Neural progenitor cell (in vitro differentiated cells): ENCODE measurements around the gene ENPP6. TPM values are rescaled to one million over a fixed set of nuclear protein-coding genes. Genes with fewer than 3 reads are reported as not detected.

Experiments used
- DNase-seq: peaks from one replicate; pipeline ENCODE4 v3.0.0-alpha.2; 2016; ENCODE audit warnings: low spot score
- H2AFZ ChIP-seq: fragments of 200-600 bp; sonication (generic); replicated peaks from 2 replicates; pipeline ENCODE4 v1.6.1; 2016; ENCODE audit warnings: antibody characterized with exemption
- H3F3A ChIP-seq: fragments of 200-600 bp; sonication (generic); 2 replicates; pipeline ENCODE4 v1.6.1; 2016; ENCODE audit warnings: antibody characterized with exemption, low read depth
- H3K27ac ChIP-seq: fragments of 200-600 bp; sonication (generic); 2 replicates; pipeline ENCODE4 v1.5.1; 2016; ENCODE audit warnings: mild to moderate bottlenecking
- H3K27me3 ChIP-seq: fragments of 200-600 bp; sonication (generic); 2 replicates; pipeline ENCODE4 v1.6.1; 2016; ENCODE audit warnings: mild to moderate bottlenecking, moderate library complexity
- H3K36me3 ChIP-seq: fragments of 200-600 bp; sonication (generic); 2 replicates; pipeline ENCODE4 v1.5.1; 2016
- H3K4me1 ChIP-seq: fragments of 200-600 bp; sonication (generic); 2 replicates; pipeline ENCODE4 v1.6.1; 2016; ENCODE audit warnings: mixed run types
- H3K4me2 ChIP-seq: fragments of 200-600 bp; sonication (generic); 2 replicates; pipeline ENCODE4 v1.6.1; 2016
- H3K4me3 ChIP-seq: fragments of 200-600 bp; sonication (generic); 2 replicates; pipeline ENCODE4 v1.5.1; 2016
- H3K79me2 ChIP-seq: fragments of 200-600 bp; sonication (generic); 2 replicates; pipeline ENCODE4 v1.6.1; 2016; ENCODE audit warnings: low read depth
- H3K9ac ChIP-seq: fragments of 200-600 bp; sonication (generic); 2 replicates; pipeline ENCODE4 v1.6.1; 2016
- H3K9me3 ChIP-seq: fragments of 200-600 bp; sonication (generic); 2 replicates; pipeline ENCODE4 v1.5.1; 2016; ENCODE audit warnings: low read depth
- H4K20me1 ChIP-seq: fragments of 200-600 bp; sonication (generic); 2 replicates; pipeline ENCODE4 v1.6.1; 2016; ENCODE audit warnings: low read depth
- H3K27ac Mint-ChIP-seq: 3 replicates; pipeline ENCODE4 v1.8.0; 2021; ENCODE audit warnings: mixed read lengths
- H3K27me3 Mint-ChIP-seq: 2 replicates; pipeline ENCODE4 v1.8.0; 2022; ENCODE audit warnings: low read depth, mild to moderate bottlenecking, inconsistent platforms, moderate library complexity, mixed read lengths; ENCODE audit not compliant: insufficient read depth
- H3K36me3 Mint-ChIP-seq: 3 replicates; pipeline ENCODE4 v1.8.0; 2021; ENCODE audit warnings: mixed read lengths
- H3K4me1 Mint-ChIP-seq: 3 replicates; pipeline ENCODE4 v1.8.0; 2021; ENCODE audit warnings: mixed read lengths
- H3K4me3 Mint-ChIP-seq: 3 replicates; pipeline ENCODE4 v1.8.0; 2021; ENCODE audit warnings: mild to moderate bottlenecking, moderate library complexity, mixed read lengths
- H3K9me3 Mint-ChIP-seq: 3 replicates; pipeline ENCODE4 v1.8.0; 2020; ENCODE audit warnings: mixed read lengths
- EZH2 ChIP-seq: fragments of 200-600 bp; sonication (generic); IDR thresholded peaks from 2 replicates; pipeline ENCODE4 v1.6.1; 2017; ENCODE audit warnings: antibody characterized with exemption, mild to moderate bottlenecking, moderate library complexity
- EZH2phosphoT487 ChIP-seq: fragments of 200-600 bp; sonication (generic); IDR thresholded peaks from 2 replicates; pipeline ENCODE4 v1.6.1; 2017; ENCODE audit warnings: antibody characterized with exemption
- total RNA-seq: library from RNA; depleted of rRNA; stranded (reverse); fragments of >200 nt; gene quantifications from 2 replicates; pipeline ENCODE4 v1.2.3, GENCODE V29; 2015; ENCODE audit warnings: low replicate concordance
- TF ChIP-seq, protein P1 (sequence below): fragments of 200-600 bp; sonication (generic); IDR thresholded peaks from 2 replicates; pipeline ENCODE4 v1.5.1; 2017; ENCODE audit warnings: antibody characterized with exemption, mild to moderate bottlenecking

The ENPP6 gene
- total RNA-seq, 1 donor from 2014 or later = not detected

DNA sequence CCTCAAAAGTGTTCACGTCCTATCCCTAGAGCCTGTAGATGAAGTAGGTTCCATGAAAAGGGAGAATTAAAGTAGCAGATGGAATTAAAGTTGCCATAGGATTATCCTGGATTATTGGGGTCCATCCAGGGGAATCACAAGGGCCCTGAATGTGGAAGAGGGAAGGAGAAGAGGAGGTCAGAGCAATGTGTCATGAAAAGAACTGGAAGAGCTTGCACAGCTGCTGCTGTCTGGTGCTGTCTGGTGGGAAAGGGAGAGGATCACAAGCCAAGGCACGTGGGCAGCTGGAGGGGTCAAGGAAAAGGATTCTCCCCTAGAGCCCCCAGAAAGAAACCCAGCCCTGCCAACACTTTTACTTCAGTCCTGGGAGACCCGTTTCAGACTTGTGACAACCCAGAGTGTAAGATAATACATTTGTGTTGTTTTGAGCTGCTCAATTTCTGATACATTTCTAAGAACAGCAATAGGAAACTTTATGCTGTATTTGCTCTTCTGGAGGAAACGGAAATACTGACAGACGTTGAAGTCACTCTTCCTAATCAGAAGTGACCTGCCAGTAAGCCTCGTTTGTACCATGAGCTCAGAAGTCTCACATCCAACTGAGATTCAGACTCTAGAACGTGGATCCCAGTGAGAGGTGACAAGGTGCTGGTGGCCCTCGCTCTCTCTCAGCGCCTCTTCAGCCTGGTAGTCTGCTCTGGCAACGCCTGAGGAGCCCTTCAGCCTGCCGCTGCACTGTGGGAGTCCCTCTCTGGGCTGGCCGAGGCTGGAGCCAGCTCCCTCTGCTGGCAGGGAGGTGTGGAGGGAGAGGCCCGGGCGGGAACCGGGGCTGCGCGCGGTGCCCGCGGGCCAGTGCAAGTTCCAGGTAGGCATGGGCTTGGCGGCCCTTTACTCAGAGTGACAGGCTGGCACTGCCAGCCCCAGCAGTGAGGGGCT lies 34.7 kb upstream of the ENPP6 start:
- Histone ChIP-seq H3K4me3 (no peak overlapping the region), H3K4me2 (no peak overlapping the region), H3K9me3 (no peaks in the 10 kb centered on the region), H3K4me1 (peaks cover 5% of the 10 kb centered on the region), H3K27me3 (no peaks in the 10 kb centered on the region), H2AFZ (no peak overlapping the region), H3K36me3 (no peaks in the 10 kb centered on the region), H3F3A (no peaks in the 10 kb centered on the region), H3K27ac (no peak overlapping the region), H3K9ac (no peak overlapping the region), H3K79me2 (no peaks in the 10 kb centered on the region), H4K20me1 (no peaks in the 10 kb centered on the region)
- H3K9me3 Mint-ChIP-seq = peaks cover 4% of the 10 kb centered on the region
- no peaks in the 10 kb centered on the region for H3K36me3 Mint-ChIP-seq
- no peak for DNase-seq
- no peak overlapping the region for H3K4me3 Mint-ChIP-seq
- H3K4me1 Mint-ChIP-seq = peaks cover 11% of the 10 kb centered on the region
- TF ChIP-seq, protein P1, sequence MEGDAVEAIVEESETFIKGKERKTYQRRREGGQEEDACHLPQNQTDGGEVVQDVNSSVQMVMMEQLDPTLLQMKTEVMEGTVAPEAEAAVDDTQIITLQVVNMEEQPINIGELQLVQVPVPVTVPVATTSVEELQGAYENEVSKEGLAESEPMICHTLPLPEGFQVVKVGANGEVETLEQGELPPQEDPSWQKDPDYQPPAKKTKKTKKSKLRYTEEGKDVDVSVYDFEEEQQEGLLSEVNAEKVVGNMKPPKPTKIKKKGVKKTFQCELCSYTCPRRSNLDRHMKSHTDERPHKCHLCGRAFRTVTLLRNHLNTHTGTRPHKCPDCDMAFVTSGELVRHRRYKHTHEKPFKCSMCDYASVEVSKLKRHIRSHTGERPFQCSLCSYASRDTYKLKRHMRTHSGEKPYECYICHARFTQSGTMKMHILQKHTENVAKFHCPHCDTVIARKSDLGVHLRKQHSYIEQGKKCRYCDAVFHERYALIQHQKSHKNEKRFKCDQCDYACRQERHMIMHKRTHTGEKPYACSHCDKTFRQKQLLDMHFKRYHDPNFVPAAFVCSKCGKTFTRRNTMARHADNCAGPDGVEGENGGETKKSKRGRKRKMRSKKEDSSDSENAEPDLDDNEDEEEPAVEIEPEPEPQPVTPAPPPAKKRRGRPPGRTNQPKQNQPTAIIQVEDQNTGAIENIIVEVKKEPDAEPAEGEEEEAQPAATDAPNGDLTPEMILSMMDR = no peak
- TF ChIP-seq EZH2 (no peak), EZH2phosphoT487 (no peak)
- H3K27me3 Mint-ChIP-seq = peaks cover 3% of the 10 kb centered on the region
- H3K27ac Mint-ChIP-seq = no peak overlapping the region

DNA sequence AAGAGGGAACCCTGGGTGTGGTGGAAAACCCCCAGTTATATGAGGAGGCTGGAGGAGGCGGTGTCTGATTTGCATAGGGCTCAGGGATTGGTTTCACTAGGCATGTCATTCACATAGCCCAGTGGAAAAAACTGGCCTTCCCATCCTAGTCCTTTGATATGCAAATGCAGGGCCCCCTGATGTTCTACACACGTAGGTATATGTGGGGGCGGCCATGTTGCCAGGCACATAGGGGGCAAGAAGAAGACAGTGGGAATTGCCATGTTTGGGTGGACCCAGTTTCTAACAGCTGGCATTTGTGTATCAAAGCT lies 34.0 kb upstream of the ENPP6 start:
- Histone ChIP-seq H3K9ac (no peak overlapping the region), H4K20me1 (no peaks in the 10 kb centered on the region), H3K79me2 (no peaks in the 10 kb centered on the region), H3K36me3 (no peaks in the 10 kb centered on the region), H3K4me2 (no peak overlapping the region), H2AFZ (no peak overlapping the region), H3F3A (no peaks in the 10 kb centered on the region), H3K27me3 (no peaks in the 10 kb centered on the region), H3K4me1 (peaks cover 5% of the 10 kb centered on the region), H3K27ac (no peak overlapping the region), H3K4me3 (no peak overlapping the region), H3K9me3 (no peaks in the 10 kb centered on the region)
- Mint-ChIP-seq H3K27ac (no peak overlapping the region), H3K9me3 (peaks cover 4% of the 10 kb centered on the region), H3K4me1 (peaks cover 11% of the 10 kb centered on the region), H3K4me3 (no peak overlapping the region), H3K27me3 (peaks cover 3% of the 10 kb centered on the region), H3K36me3 (no peaks in the 10 kb centered on the region)
- TF ChIP-seq EZH2phosphoT487 (no peak), EZH2 (no peak)
- TF ChIP-seq, protein P1 = no peak
- no peak for DNase-seq

DNA sequence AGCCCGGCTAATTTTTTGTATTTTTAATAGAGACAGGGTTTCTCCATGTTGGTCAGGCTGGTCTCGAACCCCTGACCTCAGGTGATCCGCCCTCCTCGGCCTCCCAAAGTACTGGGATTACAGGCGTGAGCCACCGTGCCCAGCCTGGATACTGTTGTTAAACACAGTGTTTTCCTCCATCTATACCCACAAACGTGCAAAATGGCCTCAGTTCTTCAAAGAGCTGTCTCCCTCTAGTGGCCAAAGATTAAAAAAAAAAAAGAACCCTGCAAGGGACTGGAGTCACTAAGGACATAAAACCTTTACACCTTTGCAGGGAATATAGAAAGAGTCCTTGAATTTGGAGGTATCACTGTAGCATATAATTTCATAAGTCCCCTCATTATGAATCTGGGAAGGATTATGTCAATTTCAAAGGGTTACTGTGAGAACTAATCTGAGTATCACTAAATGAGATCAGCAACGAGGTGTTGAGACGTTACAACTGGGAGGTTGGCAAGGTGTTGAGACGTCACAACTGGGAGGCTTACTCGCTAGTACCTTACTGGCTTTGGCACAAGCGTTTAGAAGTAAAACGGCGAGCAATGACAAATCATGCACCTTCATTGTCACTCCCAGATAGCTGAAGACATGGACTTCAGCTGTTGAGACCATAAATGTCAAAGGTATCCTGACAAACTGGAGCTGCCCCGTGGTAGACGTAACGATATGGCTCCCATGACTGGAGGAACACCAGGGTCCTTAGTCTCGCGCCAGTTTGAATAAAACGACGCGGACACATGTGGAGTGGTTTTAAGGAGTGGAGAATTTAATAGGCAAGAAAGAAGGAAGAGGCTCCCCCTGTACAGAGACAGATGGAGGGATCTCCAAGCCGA lies 33.4 kb upstream of the ENPP6 start:
- Mint-ChIP-seq H3K36me3 (no peaks in the 10 kb centered on the region), H3K27ac (no peak overlapping the region), H3K4me1 (peaks cover 9% of the 10 kb centered on the region), H3K27me3 (peaks cover 3% of the 10 kb centered on the region), H3K4me3 (no peak overlapping the region), H3K9me3 (peaks cover 4% of the 10 kb centered on the region)
- H3K4me2 ChIP-seq = no peak overlapping the region
- no peaks in the 10 kb centered on the region for H3K27me3 ChIP-seq
- H3F3A ChIP-seq = no peaks in the 10 kb centered on the region
- no peak overlapping the region for H3K9ac ChIP-seq
- peaks cover 5% of the 10 kb centered on the region for H3K4me1 ChIP-seq
- no peak overlapping the region for H2AFZ ChIP-seq
- no peaks in the 10 kb centered on the region for H4K20me1 ChIP-seq
- H3K27ac ChIP-seq = no peak overlapping the region
- no peaks in the 10 kb centered on the region for H3K36me3 ChIP-seq
- H3K79me2 ChIP-seq = no peaks in the 10 kb centered on the region
- no peaks in the 10 kb centered on the region for H3K9me3 ChIP-seq
- TF ChIP-seq EZH2phosphoT487 = no peak
- TF ChIP-seq, protein P1 = peak; percentile 69
- TF ChIP-seq EZH2 = no peak
- no peak overlapping the region for H3K4me3 ChIP-seq
- peak; percentile 64 for DNase-seq
